HepG2 (cell line): ENCODE results near the gene HORMAD2. TPM values are rescaled to one million over a fixed set of nuclear protein-coding genes. Genes with fewer than 3 reads are reported as not detected.

Source experiments
- ATAC-seq: fragments of 200-7000 bp; cut with Tn5 transposase; 3 replicates; pipeline ENCODE4 v1.9.1; 2020; ENCODE audit warnings: mild to moderate bottlenecking, moderate library complexity
- BruUV-seq: library from RNA; stranded (reverse); fragments of 400-500 nt; replicated peaks from 2 replicates; lab custom pipeline; 2021; lab: Mats Ljungman, UMichigan
- CTCF ChIA-PET: fragments of 300-600 bp; formaldehyde crosslinking; extraction: SDS; loops from one replicate; lab custom pipeline; 2021; ENCODE audit warnings: low total read pairs, inconsistent platforms, low intra/inter-chr PET ratio; lab: Yijun Ruan, JAX
- POLR2A ChIA-PET: fragments of 350-600 bp; sonication (Branson Sonifier 250); formaldehyde crosslinking; loops from one replicate; lab custom pipeline; 2020; ENCODE audit warnings: antibody characterized with exemption, inconsistent platforms; lab: Yijun Ruan, JAX
- DNase-seq: peaks from one replicate; pipeline ENCODE4 v3.0.0-alpha.2; 2015; ENCODE audit warnings: low spot score
- FAIRE-seq: peaks from 3 replicates; lab custom pipeline; 2011; peaks lifted over from hg19 to GRCh38; lab: Jason Lieb, UNC
- H2AFZ ChIP-seq: one replicate; pipeline ENCODE4 v1.6.1; 2011; ENCODE audit warnings: low read length, inconsistent platforms
- H3K27ac ChIP-seq: fragments of 300-600 bp; 3 replicates; pipeline ENCODE4 v1.8.0; 2011; ENCODE audit warnings: mixed run types, mild to moderate bottlenecking, mixed read lengths, low read length, inconsistent platforms; ENCODE audit not compliant: insufficient read depth; ENCODE audit errors: extremely low read length
- H3K27me3 ChIP-seq, 2 experiments: fragments of 200-600 bp in 1 of 2; 2 replicates in 1 of 2; 3 replicates in 1 of 2; pipeline versions ENCODE4 v1.6.0 to v1.8.0; 2011; ENCODE audit warnings: low read length in 2 of 2, mild to moderate bottlenecking in 2 of 2, moderate library complexity in 2 of 2, inconsistent platforms in 1 of 2; ENCODE audit not compliant: insufficient read depth in 2 of 2, control insufficient read depth in 1 of 2
- H3K36me3 ChIP-seq, 2 experiments: fragments of 200-600 bp in 1 of 2; replicated peaks in 1 of 2; 2 replicates in 1 of 2; 3 replicates in 1 of 2; pipeline versions ENCODE4 v1.5.1 to v1.8.0; 2011; ENCODE audit warnings: low read length in 2 of 2, inconsistent platforms in 1 of 2; ENCODE audit not compliant: insufficient read depth in 2 of 2, control insufficient read depth in 1 of 2
- H3K4me1 ChIP-seq: 2 replicates; pipeline ENCODE4 v1.5.1; 2012; ENCODE audit warnings: low read length, inconsistent platforms; ENCODE audit not compliant: insufficient read depth
- H3K4me2 ChIP-seq: 2 replicates; pipeline ENCODE4 v1.6.0; 2011; ENCODE audit warnings: low read depth, low read length, inconsistent platforms
- H3K4me3 ChIP-seq, 3 experiments: fragments of 200-600 bp in 1 of 3; sonication (generic), shearing (Covaris generic) in 1 of 3; replicated peaks in 1 of 3; 2 replicates each; pipeline ENCODE4 v1.5.1; 2011 to 2016; ENCODE audit warnings: low read length in 3 of 3, inconsistent platforms in 2 of 3, low read depth in 2 of 3, mild to moderate bottlenecking in 2 of 3, control low read depth in 1 of 3, mixed read lengths in 1 of 3; ENCODE audit not compliant: insufficient read depth in 1 of 3
- H3K79me2 ChIP-seq: one replicate; pipeline ENCODE4 v1.6.1; 2011; ENCODE audit warnings: low read length, inconsistent platforms; ENCODE audit not compliant: insufficient read depth
- H3K9ac ChIP-seq: 2 replicates; pipeline ENCODE4 v1.6.0; 2011; ENCODE audit warnings: mild to moderate bottlenecking, low read depth, low read length, inconsistent platforms; ENCODE audit not compliant: insufficient read depth
- H3K9me3 ChIP-seq: 2 replicates; pipeline ENCODE4 v1.5.1; 2012; ENCODE audit warnings: mild to moderate bottlenecking, low read length
- H4K20me1 ChIP-seq: 2 replicates; pipeline ENCODE4 v1.6.0; 2011; ENCODE audit warnings: inconsistent platforms, mild to moderate bottlenecking, low read length, moderate library complexity; ENCODE audit not compliant: insufficient read depth
- CBFB ChIP-seq: sonication (generic); formaldehyde crosslinking; IDR thresholded peaks from 2 replicates; pipeline ENCODE4 v1.4.0; 2020; ENCODE audit warnings: missing genetic modification reagents
- CEBPG ChIP-seq: IDR thresholded peaks from 2 replicates; pipeline ENCODE4 v1.6.1; 2016
- EP300 ChIP-seq, 3 experiments: sonication (generic) in 1 of 3; formaldehyde crosslinking in 1 of 3; IDR thresholded peaks; 2 replicates each; pipeline versions ENCODE4 v1.5.1 to v1.6.1; 2011 to 2020; ENCODE audit warnings: low read depth in 2 of 3, low read length in 2 of 3, borderline replicate concordance in 1 of 3, improper control_type of control experiment in 1 of 3, mild to moderate bottlenecking in 1 of 3, missing genetic modification reagents in 1 of 3, moderate library complexity in 1 of 3
- ETV5 ChIP-seq: IDR thresholded peaks from 2 replicates; pipeline ENCODE4 v1.6.1; 2018; ENCODE audit warnings: missing biosample characterization, missing genetic modification reagents, inconsistent platforms, borderline replicate concordance
- HDAC1 ChIP-seq: sonication (generic); formaldehyde crosslinking; IDR thresholded peaks from 2 replicates; pipeline ENCODE4 v1.5.1; 2020; ENCODE audit warnings: mild to moderate bottlenecking, missing genetic modification reagents
- HNF4A ChIP-seq: sonication (generic); formaldehyde crosslinking; IDR thresholded peaks from 2 replicates; pipeline ENCODE4 v1.4.0; 2020; ENCODE audit warnings: missing genetic modification reagents
- JARID2 ChIP-seq: sonication (generic); formaldehyde crosslinking; IDR thresholded peaks from 2 replicates; pipeline ENCODE4 v1.8.1; 2023; ENCODE audit warnings: missing genetic modification reagents, inconsistent platforms; ENCODE audit not compliant: insufficient replicate concordance
- KDM3A ChIP-seq: IDR thresholded peaks from 2 replicates; pipeline ENCODE4 v1.6.1; 2018; ENCODE audit warnings: low read depth, missing compliant biosample characterization
- MED13 ChIP-seq: sonication (generic); formaldehyde crosslinking; IDR thresholded peaks from 2 replicates; pipeline ENCODE4 v1.5.0; 2020; ENCODE audit warnings: missing genetic modification reagents
- NCOA2 ChIP-seq: sonication (generic); formaldehyde crosslinking; IDR thresholded peaks from 2 replicates; pipeline ENCODE4 v1.8.0; 2022; ENCODE audit warnings: inconsistent platforms
- NCOR1 ChIP-seq: fragments of 200-600 bp; sonication (generic); IDR thresholded peaks from 2 replicates; pipeline ENCODE4 v1.7.0; 2017; ENCODE audit warnings: antibody characterized with exemption, low read length, borderline replicate concordance
- NFKB2 ChIP-seq: sonication (generic); formaldehyde crosslinking; IDR thresholded peaks from 2 replicates; pipeline ENCODE4 v1.4.0; 2020; ENCODE audit warnings: missing genetic modification reagents, borderline replicate concordance
- RARA ChIP-seq: IDR thresholded peaks from 2 replicates; pipeline ENCODE4 v1.6.1; 2016; ENCODE audit warnings: missing genetic modification reagents, missing compliant biosample characterization
- ZMYM2 ChIP-seq: sonication (generic); formaldehyde crosslinking; IDR thresholded peaks from 2 replicates; pipeline ENCODE4 v1.8.0; 2022; ENCODE audit warnings: mild to moderate bottlenecking, missing genetic modification reagents
- ZNF230 ChIP-seq: sonication (generic); formaldehyde crosslinking; IDR thresholded peaks from 2 replicates; pipeline ENCODE4 v1.4.0; 2020; ENCODE audit warnings: mild to moderate bottlenecking, missing genetic modification reagents
- ZNF574 ChIP-seq: sonication (generic); formaldehyde crosslinking; IDR thresholded peaks from 2 replicates; pipeline ENCODE4 v1.4.0; 2020; ENCODE audit warnings: missing genetic modification reagents
- ZNF614 ChIP-seq: IDR thresholded peaks from 2 replicates; pipeline ENCODE4 v1.6.1; 2018; ENCODE audit warnings: missing biosample characterization, missing genetic modification reagents, inconsistent platforms, borderline replicate concordance
- ZNF746 ChIP-seq: sonication (generic); formaldehyde crosslinking; IDR thresholded peaks from 2 replicates; pipeline ENCODE4 v1.8.0; 2022; ENCODE audit warnings: mild to moderate bottlenecking, missing genetic modification reagents
- WGBS: methylation state at CpG from one replicate; pipeline ENCODE4 v1.1.6; 2017; ENCODE audit warnings: low lambda C conversion rate; 5-methylcytosine and 5-hydroxymethylcytosine counted together
- in situ Hi-C: cut with HindIII; loops from 2 replicates; pipeline ENCODE4 v1.10.0; 2017; ENCODE audit warnings: low pct_unique_long_range_greater_than_20kb; ENCODE audit not compliant: extremely low pct_ligation_motif_present
- intact Hi-C: fragments of 100-400 bp; cut with micrococcal nuclease; formaldehyde crosslinking; loops from one replicate; pipeline ENCODE4 v1.10.0; 2022; ENCODE audit not compliant: unreplicated experiment
- polyA plus RNA-seq, 8 experiments: library from polyadenylated mRNA; depleted of rRNA in 3 of 8; stranded (reverse) in 7 of 8; unstranded in 1 of 8; fragments of >200 nt; fragmentation: Illumina TruSeq in 4 of 8; extraction: Trizol in 4 of 8; gene quantifications; 2 replicates each; pipeline versions ENCODE4 v1.2.1 to v1.2.3, GENCODE V29; 2011 to 2016; ENCODE audit warnings: low read depth in 4 of 8, missing spikeins in 1 of 8, mixed read lengths in 1 of 8; ENCODE audit not compliant: insufficient read depth in 1 of 8
- total RNA-seq, 5 experiments: library from RNA; depleted of rRNA; stranded (reverse); fragments of >200 nt; fragmentation: Illumina TruSeq; extraction: Trizol; gene quantifications; 2 replicates each; pipeline ENCODE4 v1.2.3, GENCODE V29; 2016; ENCODE audit warnings: low read depth in 1 of 5

The HORMAD2 gene
- total and polyA plus RNA-seq, 2 of the 13 experiments (the other 11 are each of a cell fraction or from before 2014, with no cell fraction given): not detected

- intact Hi-C loops: no loop called here
- Histone ChIP-seq H3K36me3 (no peaks in the 10 kb centered on the region), H2AFZ (peak overlapping the region; percentile 37), H3K4me1 (peaks cover 72% of the 10 kb centered on the region), H3K4me3 (peak overlapping the region in 2 of 3 experiments; percentile 12 to 38; a peak in 4 of 6 replicates), H3K9ac (peak overlapping the region; percentile 51; the same call in 1 of the 2 replicates), H3K27ac (peak overlapping the region; percentile 64), H3K4me2 (peak overlapping the region; percentile 72), H3K79me2 (no peaks in the 10 kb centered on the region), H4K20me1 (no peaks in the 10 kb centered on the region), H3K27me3 (no peaks in the 10 kb centered on the region; a peak in 1 of 5 replicates), H3K9me3 (no peaks in the 10 kb centered on the region)
- DNase-seq: peak; percentile 40
- FAIRE-seq: peak; percentile 72
- ChIA-PET CTCF (no interaction called here), POLR2A (interaction anchor here (0.7 to 2.9 kb wide), 5 partner anchors 10 to 31 kb away, joined by 3 to 32 read pairs (median 4); no protein-coding TSS in a partner anchor)
- in situ Hi-C loops: no loop called here
- ATAC-seq: peak; percentile 63
- 5% methylated on average over 5 of the region's 5 CpGs for WGBS
- TSS peak; percentile 89 for BruUV-seq
- TF ChIP-seq CEBPG (CRISPR knock-in tag): no peak
- TF ChIP-seq KDM3A (CRISPR knock-in tag): no peak
- 0 out of 2 replicates have a peak, but pooled peaks have one; percentile 19 for TF ChIP-seq HDAC1 (CRISPR knock-in tag)
- 0 out of 2 replicates have a peak, but pooled peaks have one; percentile 8 for TF ChIP-seq NCOR1
- no peak for TF ChIP-seq NFKB2
- peak; percentile 58 for TF ChIP-seq RARA (CRISPR knock-in tag)
- TF ChIP-seq ZNF230: no peak
- TF ChIP-seq ZNF614 (CRISPR knock-in tag): no peak
- peak; percentile 26; the same call in 1 of the 2 replicates for TF ChIP-seq ETV5 (CRISPR knock-in tag)
- TF ChIP-seq HNF4A (CRISPR knock-in tag): peak; percentile 35
- TF ChIP-seq ZNF746 (CRISPR knock-in tag): no peak
- no peak for TF ChIP-seq JARID2 (CRISPR knock-in tag)
- TF ChIP-seq ZNF574 (CRISPR knock-in tag): peak; percentile 24; the same call in 1 of the 2 replicates
- TF ChIP-seq NCOA2 (CRISPR knock-in tag): peak; percentile 34; the same call in 1 of the 2 replicates
- peak in 1 of 2 experiments; percentile 11; a peak in 1 of 4 replicates for TF ChIP-seq EP300 (IDR thresholded peaks at IDR 0.05; ENCODE audit: low read depth in 2 of 2, low read length in 2 of 2)
- TF ChIP-seq EP300 (CRISPR knock-in tag; IDR thresholded peaks at IDR 0.05; ENCODE audit: borderline replicate concordance): no peak
- TF ChIP-seq MED13: no peak
- TF ChIP-seq CBFB: no peak
- no peak for TF ChIP-seq ZMYM2 (CRISPR knock-in tag)
Observed at GRCh38 chr22:30195245-30196140, 115.2 kb downstream of the HORMAD2 start.
